H9 (cell line): ENCODE data around the gene SELPLG. TPM values are rescaled to one million over a fixed set of nuclear protein-coding genes. Genes with fewer than 3 reads are reported as not detected.

Experiments used
- DNase-seq: peaks from one replicate; pipeline ENCODE4 v3.0.0-alpha.2; 2017
- H2AFZ ChIP-seq: one replicate; pipeline ENCODE4 v1.6.1; 2013; ENCODE audit warnings: mild to moderate bottlenecking, low read length, control low read depth, moderate library complexity
- H2AK5ac ChIP-seq: 2 replicates; pipeline ENCODE4 v1.6.1; 2013; ENCODE audit warnings: low read length, control low read depth, mixed read lengths; ENCODE audit not compliant: insufficient read length
- H2BK120ac ChIP-seq: one replicate; pipeline ENCODE4 v1.6.1; 2013; ENCODE audit warnings: low read depth, mild to moderate bottlenecking, low read length, control low read depth, inconsistent platforms; ENCODE audit not compliant: poor library complexity, severe bottlenecking
- H2BK12ac ChIP-seq: 2 replicates; pipeline ENCODE4 v1.6.1; 2013; ENCODE audit warnings: low read length, control low read depth, mixed read lengths, low read depth; ENCODE audit not compliant: insufficient read length
- H2BK15ac ChIP-seq: 2 replicates; pipeline ENCODE4 v1.6.1; 2013; ENCODE audit warnings: low read depth, low read length, control low read depth
- H2BK20ac ChIP-seq: one replicate; pipeline ENCODE4 v1.6.1; 2013; ENCODE audit warnings: low read depth, mild to moderate bottlenecking, low read length, control low read depth, inconsistent platforms; ENCODE audit not compliant: poor library complexity, severe bottlenecking
- H2BK5ac ChIP-seq: 2 replicates; pipeline ENCODE4 v1.6.1; 2013; ENCODE audit warnings: low read length, control low read depth, mixed read lengths; ENCODE audit not compliant: insufficient read length
- H3K14ac ChIP-seq: 2 replicates; pipeline ENCODE4 v1.6.1; 2013; ENCODE audit warnings: low read length, control low read depth; ENCODE audit not compliant: insufficient read depth
- H3K18ac ChIP-seq: 2 replicates; pipeline ENCODE4 v1.6.1; 2013; ENCODE audit warnings: low read depth, mild to moderate bottlenecking, mixed read lengths, low read length, control low read depth; ENCODE audit not compliant: insufficient read length
- H3K23ac ChIP-seq: 2 replicates; pipeline ENCODE4 v1.6.1; 2013; ENCODE audit warnings: low read length, control low read depth, mixed read lengths, low read depth; ENCODE audit not compliant: insufficient read length
- H3K23me2 ChIP-seq: 2 replicates; pipeline ENCODE4 v1.6.1; 2013; ENCODE audit warnings: low read depth, mild to moderate bottlenecking, mixed read lengths, low read length, control low read depth; ENCODE audit not compliant: insufficient read length, poor library complexity, severe bottlenecking
- H3K27ac ChIP-seq: 2 replicates; pipeline ENCODE4 v1.5.1; 2013; ENCODE audit warnings: low read length, control low read depth, mixed read lengths, low read depth; ENCODE audit not compliant: insufficient read length
- H3K27me3 ChIP-seq: 2 replicates; pipeline ENCODE4 v1.6.1; 2013; ENCODE audit warnings: low read length, control low read depth, inconsistent platforms; ENCODE audit not compliant: insufficient read depth
- H3K4ac ChIP-seq: 2 replicates; pipeline ENCODE4 v1.6.1; 2013; ENCODE audit warnings: low read depth, mild to moderate bottlenecking, control low read depth, inconsistent platforms, low read length, moderate library complexity
- H3K4me1 ChIP-seq: 2 replicates; pipeline ENCODE4 v1.6.1; 2013; ENCODE audit warnings: low read length, control low read depth, inconsistent platforms; ENCODE audit not compliant: insufficient read depth
- H3K4me2 ChIP-seq: 2 replicates; pipeline ENCODE4 v1.6.1; 2013; ENCODE audit warnings: low read length, control low read depth, mixed read lengths; ENCODE audit not compliant: insufficient read length, insufficient read depth
- H3K56ac ChIP-seq: 2 replicates; pipeline ENCODE4 v1.6.1; 2013; ENCODE audit warnings: low read depth, mild to moderate bottlenecking, mixed read lengths, low read length, control low read depth; ENCODE audit not compliant: insufficient read length
- H3K79me1 ChIP-seq: 2 replicates; pipeline ENCODE4 v1.6.1; 2013; ENCODE audit warnings: low read depth, mild to moderate bottlenecking, moderate library complexity, low read length, control low read depth, inconsistent platforms; ENCODE audit not compliant: insufficient read depth, poor library complexity, severe bottlenecking
- H3K79me2 ChIP-seq: 2 replicates; pipeline ENCODE4 v1.6.1; 2013; ENCODE audit warnings: low read length, control low read depth, inconsistent platforms; ENCODE audit not compliant: insufficient read depth
- H3K9ac ChIP-seq: 2 replicates; pipeline ENCODE4 v1.6.1; 2013; ENCODE audit warnings: low read length, control low read depth, mixed read lengths; ENCODE audit not compliant: insufficient read length; ENCODE audit errors: extremely low read depth
- H3K9me3 ChIP-seq: one replicate; pipeline ENCODE4 v1.6.1; 2013; ENCODE audit warnings: low read depth, low read length, inconsistent platforms; ENCODE audit not compliant: control insufficient read depth
- H3T11ph ChIP-seq: one replicate; pipeline ENCODE4 v1.6.1; 2013; ENCODE audit warnings: mild to moderate bottlenecking, low read length, control low read depth, inconsistent platforms
- H4K20me1 ChIP-seq: one replicate; pipeline ENCODE4 v1.6.1; 2013; ENCODE audit not compliant: control insufficient read depth, insufficient read length, insufficient read depth
- H4K5ac ChIP-seq: 2 replicates; pipeline ENCODE4 v1.6.1; 2013; ENCODE audit warnings: low read depth, mild to moderate bottlenecking, mixed read lengths, low read length, control low read depth; ENCODE audit not compliant: insufficient read length
- H4K8ac ChIP-seq: replicated peaks from 2 replicates; pipeline ENCODE4 v1.6.1; 2013; ENCODE audit warnings: low read length, control low read depth, mixed read lengths, low read depth; ENCODE audit not compliant: insufficient read length
- H4K91ac ChIP-seq: 2 replicates; pipeline ENCODE4 v1.6.1; 2013; ENCODE audit warnings: low read depth, mild to moderate bottlenecking, moderate library complexity, mixed read lengths, low read length, control low read depth; ENCODE audit not compliant: insufficient read length
- H3K27ac Mint-ChIP-seq, 3 experiments: 2 replicates in 2 of 3; 3 replicates in 1 of 3; pipeline ENCODE4 v1.8.0; 2020 to 2021; ENCODE audit warnings: mixed read lengths in 3 of 3, mild to moderate bottlenecking in 1 of 3, moderate library complexity in 1 of 3
- H3K27me3 Mint-ChIP-seq: 2 replicates; pipeline ENCODE4 v1.8.0; 2021; ENCODE audit warnings: low read depth, mild to moderate bottlenecking, moderate library complexity, mixed read lengths
- H3K36me3 Mint-ChIP-seq, 3 experiments: 2 replicates in 2 of 3; 3 replicates in 1 of 3; pipeline ENCODE4 v1.8.0; 2020 to 2021; ENCODE audit warnings: low read depth in 3 of 3, mixed read lengths in 3 of 3; ENCODE audit not compliant: insufficient read depth in 1 of 3
- H3K4me1 Mint-ChIP-seq, 2 experiments: 2 replicates each; pipeline ENCODE4 v1.8.0; 2020; ENCODE audit warnings: mixed read lengths in 2 of 2
- H3K4me3 Mint-ChIP-seq, 2 experiments: 2 replicates in 1 of 2; 3 replicates in 1 of 2; pipeline ENCODE4 v1.8.0; 2020 to 2021; ENCODE audit warnings: mild to moderate bottlenecking in 2 of 2, mixed read lengths in 2 of 2, moderate library complexity in 1 of 2
- H3K9me3 Mint-ChIP-seq, 2 experiments: 2 replicates in 1 of 2; 3 replicates in 1 of 2; pipeline ENCODE4 v1.8.0; 2020; ENCODE audit warnings: mild to moderate bottlenecking in 2 of 2, mixed read lengths in 2 of 2, moderate library complexity in 1 of 2
- WGBS: extraction: QIAGEN DNeasy Blood & Tissue Kit; methylation state at CpG from one replicate; pipeline ENCODE4 v1.1.7; 2013; ENCODE audit warnings: missing lambda C conversion rate, low lambda C conversion rate, mixed read lengths; ENCODE audit not compliant: insufficient read length; ENCODE audit errors: extremely low coverage; 5-methylcytosine and 5-hydroxymethylcytosine counted together
- total RNA-seq: library from RNA; stranded (reverse); gene quantifications from 2 replicates; pipeline ENCODE4 v1.2.1, GENCODE V29; 2021
- TF ChIP-seq, protein P1 (sequence below): fragments of 200-600 bp; sonication (generic); conservative IDR thresholded peaks from 3 replicates; pipeline ENCODE4 v1.8.0; 2021; ENCODE audit warnings: antibody characterized with exemption, mild to moderate bottlenecking

Gene SELPLG
- total RNA-seq, 1 experiment from 2014 or later = 0.15 TPM

DNA sequence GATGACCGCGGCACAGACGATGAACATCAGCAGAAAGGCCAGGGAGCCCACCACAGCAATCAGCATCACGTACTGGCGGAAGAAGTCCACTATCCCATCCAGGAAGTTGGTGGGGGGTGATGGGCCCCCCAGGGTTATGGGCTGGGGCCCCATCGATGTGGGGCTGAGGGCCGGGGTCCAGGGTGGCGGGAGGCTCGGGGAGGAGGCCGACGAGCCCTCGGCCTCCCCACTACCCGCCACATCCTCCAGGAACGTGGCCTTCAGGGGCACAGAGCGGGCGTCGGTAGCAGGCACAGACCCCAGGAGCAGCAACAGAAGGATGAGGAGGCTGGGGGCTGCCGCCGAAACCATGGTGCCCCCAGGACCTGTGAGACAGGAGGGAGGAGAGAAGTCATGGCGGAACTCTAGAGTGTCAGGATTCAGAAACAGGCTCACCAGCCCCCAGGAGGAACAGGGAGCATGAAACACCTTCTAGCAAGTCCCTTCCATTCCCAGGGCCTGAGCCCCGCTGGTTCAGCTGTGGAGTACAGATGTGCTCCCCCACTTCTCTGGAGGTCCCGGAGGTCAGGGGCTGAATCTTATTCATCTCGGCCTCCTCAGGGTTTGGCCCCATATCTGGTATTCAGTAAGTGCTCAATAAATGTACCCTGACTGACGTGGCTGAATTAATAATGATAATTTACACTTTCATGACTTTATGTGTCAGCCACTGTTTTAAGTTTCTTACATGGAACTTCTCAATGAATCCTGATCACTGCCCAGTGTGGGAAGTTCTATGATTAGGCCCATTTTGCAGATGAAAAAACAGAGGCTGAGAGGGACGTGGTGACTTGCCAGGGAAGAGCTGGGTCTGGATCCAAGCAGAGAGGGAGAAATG is 41.4 kb downstream of the SELPLG start:
- no peak overlapping the region for H3K27ac Mint-ChIP-seq
- Histone ChIP-seq H3K4me1 (no peaks in the 10 kb centered on the region), H3K79me1 (no peaks in the 10 kb centered on the region), H3K27me3 (no peaks in the 10 kb centered on the region), H3K4me2 (no peak overlapping the region), H2AK5ac (no peak overlapping the region), H2AFZ (no peak overlapping the region), H3K18ac (no peak overlapping the region), H3K23me2 (no peaks in the 10 kb centered on the region), H3K14ac (no peak overlapping the region), H4K5ac (no peak overlapping the region), H3K9ac (no peak overlapping the region), H2BK12ac (no peak overlapping the region), H3K56ac (no peak overlapping the region), H3K27ac (no peak overlapping the region), H4K8ac (no peak overlapping the region), H3T11ph (no peak overlapping the region), H3K9me3 (no peaks in the 10 kb centered on the region), H2BK15ac (no peak overlapping the region), H2BK120ac (no peak overlapping the region), H2BK20ac (no peak overlapping the region), H4K91ac (no peak overlapping the region), H3K23ac (no peak overlapping the region), H3K4ac (no peak overlapping the region), H2BK5ac (no peak overlapping the region), H4K20me1 (no peaks in the 10 kb centered on the region), H3K79me2 (no peaks in the 10 kb centered on the region)
- DNase-seq = no peak
- H3K36me3 Mint-ChIP-seq = no peaks in the 10 kb centered on the region
- TF ChIP-seq, protein P1, sequence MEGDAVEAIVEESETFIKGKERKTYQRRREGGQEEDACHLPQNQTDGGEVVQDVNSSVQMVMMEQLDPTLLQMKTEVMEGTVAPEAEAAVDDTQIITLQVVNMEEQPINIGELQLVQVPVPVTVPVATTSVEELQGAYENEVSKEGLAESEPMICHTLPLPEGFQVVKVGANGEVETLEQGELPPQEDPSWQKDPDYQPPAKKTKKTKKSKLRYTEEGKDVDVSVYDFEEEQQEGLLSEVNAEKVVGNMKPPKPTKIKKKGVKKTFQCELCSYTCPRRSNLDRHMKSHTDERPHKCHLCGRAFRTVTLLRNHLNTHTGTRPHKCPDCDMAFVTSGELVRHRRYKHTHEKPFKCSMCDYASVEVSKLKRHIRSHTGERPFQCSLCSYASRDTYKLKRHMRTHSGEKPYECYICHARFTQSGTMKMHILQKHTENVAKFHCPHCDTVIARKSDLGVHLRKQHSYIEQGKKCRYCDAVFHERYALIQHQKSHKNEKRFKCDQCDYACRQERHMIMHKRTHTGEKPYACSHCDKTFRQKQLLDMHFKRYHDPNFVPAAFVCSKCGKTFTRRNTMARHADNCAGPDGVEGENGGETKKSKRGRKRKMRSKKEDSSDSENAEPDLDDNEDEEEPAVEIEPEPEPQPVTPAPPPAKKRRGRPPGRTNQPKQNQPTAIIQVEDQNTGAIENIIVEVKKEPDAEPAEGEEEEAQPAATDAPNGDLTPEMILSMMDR = no peak
- H3K9me3 Mint-ChIP-seq = no peaks in the 10 kb centered on the region
- no CpG with 5 or more reads among the region's 25 CpGs for WGBS
- H3K27me3 Mint-ChIP-seq = no peaks in the 10 kb centered on the region
- H3K4me1 Mint-ChIP-seq = peaks cover 12 to 30% of the 10 kb centered on the region in 2 experiments
- H3K4me3 Mint-ChIP-seq = no peak overlapping the region
